GM12878 (cell line): ENCODE data around the gene PLG.
"Not testable (repeated sequence)": the region's sequence is repeated elsewhere in the genome, so short reads cannot be mapped to it uniquely, and the experiment has no call there.

Experiments
- BHLHE40 ChIP-seq, 2 experiments: fragments of 450-650 bp in 1 of 2; IDR thresholded peaks; 2 replicates each; pipeline ENCODE4 v1.6.1; 2011 to 2017; ENCODE audit warnings: low read depth in 2 of 2, borderline replicate concordance in 1 of 2, improper control_type of control experiment in 1 of 2, low read length in 1 of 2, mild to moderate bottlenecking in 1 of 2
- NR2C1 ChIP-seq: fragments of 450-650 bp; IDR thresholded peaks from 2 replicates; pipeline ENCODE4 v1.6.1; 2017; ENCODE audit warnings: antibody characterized with exemption, mild to moderate bottlenecking, moderate library complexity
- TF ChIP-seq, protein P1 (sequence below), 3 experiments: IDR thresholded peaks in 2 of 3; conservative IDR thresholded peaks in 1 of 3; 2 replicates each; pipeline ENCODE4 v1.5.1; 2011; ENCODE audit warnings: low read depth in 3 of 3, low read length in 3 of 3, mild to moderate bottlenecking in 3 of 3, control low read depth in 2 of 3, moderate library complexity in 2 of 3, inconsistent platforms in 1 of 3, mixed read lengths in 1 of 3; ENCODE audit not compliant: control insufficient read depth in 2 of 3, insufficient read depth in 1 of 3; ENCODE audit errors: extremely low read depth in 1 of 3

GRCh38 chr6:160664198-160664597, 37.8 kb upstream of the PLG start, which contains the start of gene LPA:
- TF ChIP-seq, protein P1, sequence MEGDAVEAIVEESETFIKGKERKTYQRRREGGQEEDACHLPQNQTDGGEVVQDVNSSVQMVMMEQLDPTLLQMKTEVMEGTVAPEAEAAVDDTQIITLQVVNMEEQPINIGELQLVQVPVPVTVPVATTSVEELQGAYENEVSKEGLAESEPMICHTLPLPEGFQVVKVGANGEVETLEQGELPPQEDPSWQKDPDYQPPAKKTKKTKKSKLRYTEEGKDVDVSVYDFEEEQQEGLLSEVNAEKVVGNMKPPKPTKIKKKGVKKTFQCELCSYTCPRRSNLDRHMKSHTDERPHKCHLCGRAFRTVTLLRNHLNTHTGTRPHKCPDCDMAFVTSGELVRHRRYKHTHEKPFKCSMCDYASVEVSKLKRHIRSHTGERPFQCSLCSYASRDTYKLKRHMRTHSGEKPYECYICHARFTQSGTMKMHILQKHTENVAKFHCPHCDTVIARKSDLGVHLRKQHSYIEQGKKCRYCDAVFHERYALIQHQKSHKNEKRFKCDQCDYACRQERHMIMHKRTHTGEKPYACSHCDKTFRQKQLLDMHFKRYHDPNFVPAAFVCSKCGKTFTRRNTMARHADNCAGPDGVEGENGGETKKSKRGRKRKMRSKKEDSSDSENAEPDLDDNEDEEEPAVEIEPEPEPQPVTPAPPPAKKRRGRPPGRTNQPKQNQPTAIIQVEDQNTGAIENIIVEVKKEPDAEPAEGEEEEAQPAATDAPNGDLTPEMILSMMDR (IDR thresholded peaks at IDR 0.05 in 2 of 3, conservative IDR thresholded peaks at IDR 0.05 in 1 of 3; ENCODE audit: control insufficient read depth in 2 of 3, extremely low read depth in 1 of 3, insufficient read depth in 1 of 3, low read depth in 3 of 3, low read length in 3 of 3), result not testable (repeated sequence)
- not testable (repeated sequence) for TF ChIP-seq NR2C1; BHLHE40 (IDR thresholded peaks at IDR 0.05; ENCODE audit: borderline replicate concordance in 1 of 2, low read depth in 2 of 2, low read length in 1 of 2)
